ENCODE measurements around the gene MRPL22.

DNA sequence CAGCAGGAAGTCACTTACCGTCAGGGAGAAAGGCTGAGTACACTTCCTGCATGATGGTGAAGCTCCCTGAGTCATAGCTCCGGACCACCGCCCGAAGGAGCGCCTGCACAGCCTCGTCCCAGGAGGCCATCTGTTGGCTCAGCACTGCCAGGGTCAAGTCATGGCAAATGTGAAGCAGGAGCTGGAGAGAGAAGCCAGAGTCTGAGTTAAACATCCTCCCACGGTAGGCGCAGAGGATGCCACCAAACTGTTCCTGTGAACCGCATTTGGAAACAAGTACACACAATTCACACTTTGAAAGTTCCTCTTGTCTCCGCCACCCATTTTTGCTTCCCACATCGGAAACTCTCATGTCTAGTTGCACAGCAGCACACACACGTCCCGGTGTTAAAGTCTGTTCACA lies 48.5 kb upstream of the MRPL22 start:
- TF ChIP-seq, protein P1, sequence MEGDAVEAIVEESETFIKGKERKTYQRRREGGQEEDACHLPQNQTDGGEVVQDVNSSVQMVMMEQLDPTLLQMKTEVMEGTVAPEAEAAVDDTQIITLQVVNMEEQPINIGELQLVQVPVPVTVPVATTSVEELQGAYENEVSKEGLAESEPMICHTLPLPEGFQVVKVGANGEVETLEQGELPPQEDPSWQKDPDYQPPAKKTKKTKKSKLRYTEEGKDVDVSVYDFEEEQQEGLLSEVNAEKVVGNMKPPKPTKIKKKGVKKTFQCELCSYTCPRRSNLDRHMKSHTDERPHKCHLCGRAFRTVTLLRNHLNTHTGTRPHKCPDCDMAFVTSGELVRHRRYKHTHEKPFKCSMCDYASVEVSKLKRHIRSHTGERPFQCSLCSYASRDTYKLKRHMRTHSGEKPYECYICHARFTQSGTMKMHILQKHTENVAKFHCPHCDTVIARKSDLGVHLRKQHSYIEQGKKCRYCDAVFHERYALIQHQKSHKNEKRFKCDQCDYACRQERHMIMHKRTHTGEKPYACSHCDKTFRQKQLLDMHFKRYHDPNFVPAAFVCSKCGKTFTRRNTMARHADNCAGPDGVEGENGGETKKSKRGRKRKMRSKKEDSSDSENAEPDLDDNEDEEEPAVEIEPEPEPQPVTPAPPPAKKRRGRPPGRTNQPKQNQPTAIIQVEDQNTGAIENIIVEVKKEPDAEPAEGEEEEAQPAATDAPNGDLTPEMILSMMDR (conservative IDR thresholded peaks at IDR 0.05; ENCODE audit: low read depth, low read length): no peak
- TF ChIP-seq, protein P2, sequence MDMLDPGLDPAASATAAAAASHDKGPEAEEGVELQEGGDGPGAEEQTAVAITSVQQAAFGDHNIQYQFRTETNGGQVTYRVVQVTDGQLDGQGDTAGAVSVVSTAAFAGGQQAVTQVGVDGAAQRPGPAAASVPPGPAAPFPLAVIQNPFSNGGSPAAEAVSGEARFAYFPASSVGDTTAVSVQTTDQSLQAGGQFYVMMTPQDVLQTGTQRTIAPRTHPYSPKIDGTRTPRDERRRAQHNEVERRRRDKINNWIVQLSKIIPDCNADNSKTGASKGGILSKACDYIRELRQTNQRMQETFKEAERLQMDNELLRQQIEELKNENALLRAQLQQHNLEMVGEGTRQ (IDR thresholded peaks at IDR 0.05; ENCODE audit: low read depth, low read length): no peak
- TF ChIP-seq MAZ (IDR thresholded peaks at IDR 0.05; ENCODE audit: borderline replicate concordance, low read depth, low read length): no peak
